HG03108 (cell line): ENCODE measurements around the gene CENPX.
"Not testable (repeated sequence)": the region's sequence is repeated elsewhere in the genome, so short reads cannot be mapped to it uniquely, and the experiment has no call there.

Experiments
- ATAC-seq: cut with Tn5 transposase; IDR thresholded peaks from one replicate; pipeline ENCODE4 v1.9.1; 2021; ENCODE audit warnings: moderate library complexity; ENCODE audit not compliant: unreplicated experiment

The CENPX gene

DNA sequence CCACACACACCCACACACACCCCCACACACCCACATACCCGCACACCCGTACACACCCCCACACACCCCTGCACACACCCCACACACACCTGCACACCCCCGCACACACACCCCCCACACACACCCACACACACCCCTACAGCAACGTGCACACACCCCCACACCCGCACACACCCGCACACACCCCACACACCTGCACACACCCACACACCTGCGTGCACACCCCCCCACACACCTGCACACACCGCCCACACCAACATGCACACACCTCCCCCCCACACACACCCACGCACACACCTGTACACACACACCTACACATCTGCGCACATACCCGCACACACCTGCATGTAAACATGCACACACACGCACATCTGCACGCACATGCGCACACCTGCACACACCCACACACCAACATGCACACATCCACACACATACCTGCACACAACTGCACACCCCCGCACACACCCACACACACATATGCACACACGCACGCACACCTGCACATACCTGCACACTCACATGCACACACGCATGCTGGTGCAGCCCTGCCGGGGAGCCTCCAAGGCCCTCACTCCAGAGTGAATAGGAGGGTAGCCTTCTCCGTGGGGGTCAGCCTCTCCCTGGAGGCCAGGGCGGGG lies 37.8 kb downstream of the CENPX start:
- ATAC-seq: no peak

DNA sequence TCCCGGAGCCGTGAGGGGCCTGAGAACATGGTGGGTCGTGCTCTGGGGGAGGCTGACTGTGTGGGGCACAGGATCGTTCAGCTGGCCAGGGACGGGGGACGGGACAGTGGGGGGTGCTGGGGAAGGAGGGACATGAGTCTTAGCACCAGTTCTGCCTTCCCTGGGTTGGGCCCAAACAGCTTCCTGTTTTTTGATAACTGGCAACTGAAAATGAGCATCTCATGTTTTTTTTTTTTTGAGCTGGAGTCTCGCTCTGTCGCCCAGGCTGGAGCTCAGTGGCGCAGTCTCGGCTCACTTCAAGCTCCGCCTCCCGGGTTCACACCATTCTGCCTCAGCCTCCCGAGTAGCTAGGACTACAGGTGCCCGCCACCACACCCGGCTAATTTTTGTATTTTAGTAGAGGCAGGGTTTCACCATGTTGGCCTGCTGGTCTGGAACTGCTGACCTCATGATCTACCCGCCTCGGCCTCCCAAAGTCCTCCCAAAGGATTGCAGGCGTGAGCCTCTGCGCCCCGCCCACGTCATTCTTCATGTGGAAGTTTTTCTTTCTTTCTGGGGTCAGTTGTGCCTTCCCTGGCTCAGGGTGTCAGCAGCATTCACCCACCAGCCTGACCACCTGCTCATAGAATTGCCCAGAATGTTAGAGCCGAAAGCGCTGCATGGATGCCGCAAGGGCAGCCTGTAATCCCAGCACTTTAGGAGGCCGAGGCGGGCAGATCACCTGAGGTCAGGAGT lies 38.9 kb downstream of the CENPX start:
- no peak for ATAC-seq

DNA sequence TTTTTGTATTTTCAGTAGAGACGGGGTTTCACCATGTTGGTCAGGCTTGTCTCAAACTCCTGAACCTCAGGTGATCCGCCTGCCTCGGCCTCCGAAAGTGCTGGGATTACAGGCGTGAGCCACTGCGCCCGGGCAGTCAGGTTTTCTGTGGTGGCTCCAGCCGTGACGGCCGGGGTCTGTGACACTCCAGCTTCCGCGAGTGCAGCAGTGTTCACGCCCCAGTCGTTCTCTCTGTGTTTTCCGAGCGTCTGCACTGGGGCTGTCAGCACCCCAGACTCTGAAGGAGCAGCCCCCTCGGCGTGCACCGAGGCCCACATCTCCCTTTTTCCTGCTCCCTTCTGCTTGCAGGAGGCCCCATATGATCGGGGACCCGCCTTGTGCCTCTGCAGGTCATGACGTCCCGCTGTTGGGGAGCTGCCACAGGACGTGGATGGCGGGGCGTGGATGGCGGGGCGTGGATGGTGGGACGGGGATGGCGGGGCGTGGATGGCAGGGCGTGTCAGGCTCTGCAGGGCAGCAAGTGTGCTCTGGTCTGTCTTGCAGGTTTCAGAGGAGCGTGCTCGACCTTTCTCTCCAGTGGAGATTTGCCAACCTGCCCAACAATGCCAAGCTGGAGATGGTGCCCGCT lies 39.6 kb downstream of the CENPX start:
- no peak for ATAC-seq

DNA sequence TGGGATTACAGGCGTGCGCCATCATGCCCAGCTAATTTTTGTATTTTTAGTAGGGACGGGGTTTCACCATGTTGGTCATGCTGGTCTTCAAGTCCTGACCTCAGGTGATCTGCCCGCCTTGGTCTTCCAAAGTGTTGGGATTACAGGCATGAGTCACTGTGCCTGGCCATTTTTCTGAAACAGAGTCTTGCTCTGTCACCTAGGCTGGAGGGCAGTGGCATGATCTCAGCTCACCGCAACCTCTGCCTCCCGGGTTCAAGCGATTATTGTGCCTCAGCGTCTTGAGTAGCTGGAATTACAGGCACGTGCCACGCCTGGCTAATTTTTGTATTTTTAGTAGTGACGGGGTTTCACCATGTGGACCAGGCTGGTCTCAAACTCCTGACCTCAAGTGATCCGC lies 41.2 kb downstream of the CENPX start:
- not testable (repeated sequence) for ATAC-seq

DNA sequence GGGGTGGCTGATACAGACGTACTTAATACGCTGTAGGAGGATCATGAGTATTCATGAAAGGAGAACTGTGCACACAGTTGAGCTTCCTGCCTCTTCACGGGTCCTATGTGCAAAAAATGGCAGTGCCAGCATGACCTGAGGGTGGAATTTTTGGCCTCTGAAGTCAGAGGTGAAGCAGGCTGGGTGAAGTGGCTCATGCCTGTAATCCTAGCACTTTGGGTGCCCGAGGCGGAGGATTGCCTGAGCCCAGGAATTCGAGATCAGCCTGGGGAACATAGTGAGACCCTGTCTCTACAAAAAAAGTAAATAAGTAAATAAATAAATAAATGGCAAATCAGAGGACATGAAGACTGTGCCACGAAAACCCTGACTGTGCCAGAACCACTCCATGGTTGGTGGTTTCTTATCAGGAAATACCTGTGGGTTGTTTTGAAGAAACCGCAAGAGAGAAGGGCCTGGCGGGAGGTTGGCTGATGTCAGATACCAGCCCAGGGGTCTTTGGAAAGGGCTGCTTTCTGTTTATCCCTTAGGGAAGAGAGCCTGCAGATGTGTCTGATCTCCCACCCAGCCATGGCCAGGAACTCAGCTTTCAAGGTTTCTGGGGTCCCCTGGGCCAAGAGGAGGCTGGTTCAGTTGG lies 41.9 kb downstream of the CENPX start:
- ATAC-seq: no peak

DNA sequence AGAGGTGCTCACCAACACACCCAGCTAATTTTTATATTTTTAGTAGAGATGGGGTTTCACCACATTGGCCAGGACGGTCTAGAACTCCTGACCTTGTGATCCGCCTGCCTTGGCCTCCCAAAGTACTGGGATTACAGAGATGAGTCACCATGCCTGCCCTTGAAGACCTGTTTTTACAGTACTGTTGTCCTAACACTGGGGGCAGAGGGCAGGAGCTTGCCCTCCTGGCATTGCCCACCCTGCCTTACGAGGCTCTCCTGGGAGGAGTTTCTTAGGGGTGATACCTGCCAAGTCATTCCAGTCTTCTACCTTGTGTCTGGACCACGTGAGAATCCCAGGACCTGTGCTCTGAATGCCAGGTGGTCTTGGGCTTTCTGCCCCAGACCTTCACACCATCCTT lies 42.6 kb downstream of the CENPX start:
- no peak for ATAC-seq

DNA sequence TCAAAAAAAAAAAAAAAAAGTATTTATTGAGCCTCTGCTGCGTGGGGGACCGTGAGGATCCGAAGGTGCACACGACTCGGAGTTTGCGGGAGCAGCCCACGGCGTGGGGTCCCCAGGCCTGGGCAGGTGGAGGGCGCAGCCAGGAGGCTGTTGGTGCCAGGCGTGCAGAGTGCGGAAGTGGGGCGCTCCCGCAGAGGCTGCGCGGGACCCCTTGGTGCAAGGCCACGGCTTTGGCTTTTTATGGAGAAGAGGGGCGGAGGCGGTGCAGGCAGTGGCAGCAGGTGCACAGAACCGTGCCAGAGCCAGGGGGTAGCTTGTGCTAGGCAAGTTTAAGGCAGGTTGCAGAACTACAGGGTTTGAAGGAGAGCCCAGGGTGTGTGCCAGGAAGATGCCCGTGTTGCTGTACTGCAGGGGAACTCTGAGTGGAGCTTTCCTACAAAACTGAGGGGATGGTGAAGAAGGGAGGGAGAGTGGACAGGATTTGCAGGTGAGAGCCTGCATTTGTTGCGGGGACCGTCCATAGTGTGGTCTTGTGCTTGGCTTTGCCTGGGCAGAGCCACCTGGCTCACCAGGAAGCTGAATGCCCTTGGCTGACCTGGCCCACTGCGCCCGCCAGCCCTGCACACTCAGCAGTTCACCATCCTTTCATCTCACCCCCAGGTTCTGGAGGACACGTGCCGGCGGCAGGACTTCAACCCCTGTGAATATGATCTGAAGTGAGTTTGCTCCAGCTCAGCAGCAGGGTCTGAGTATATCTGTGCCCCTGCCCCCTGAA lies 44.0 kb downstream of the CENPX start:
- no peak for ATAC-seq

DNA sequence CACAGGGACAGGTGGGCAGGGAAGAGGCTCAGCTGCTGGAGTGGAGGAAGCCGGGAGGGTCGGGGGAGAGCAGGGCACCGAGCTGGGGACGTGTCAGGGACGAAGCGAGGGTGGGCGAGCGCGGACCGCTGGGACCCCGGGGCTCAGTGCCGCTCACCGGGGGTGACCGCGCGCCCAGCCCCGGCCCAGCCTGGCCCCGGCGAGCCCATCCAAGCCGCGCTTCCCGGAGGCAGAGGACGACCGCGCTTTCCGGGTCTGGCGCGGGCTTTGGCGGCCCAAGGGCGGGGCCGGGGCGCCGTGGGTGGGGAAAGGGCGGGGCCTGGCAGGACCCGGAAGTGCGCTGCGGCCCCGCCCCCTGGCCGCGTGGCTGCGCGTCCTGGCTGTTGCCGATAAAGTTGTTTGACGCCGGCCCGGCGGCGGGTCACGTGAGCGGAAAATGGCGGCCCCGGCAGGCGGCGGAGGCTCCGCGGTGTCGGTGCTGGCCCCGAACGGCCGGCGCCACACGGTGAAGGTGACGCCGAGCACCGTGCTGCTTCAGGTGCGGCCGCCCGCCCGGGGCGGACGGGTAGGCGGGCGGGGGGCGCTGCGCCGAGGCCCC lies 45.4 kb downstream of the CENPX start, which contains the start of gene ASPSCR1:
TSS of gene ASPSCR1 (plus strand) at position 419 of the 598 bp plus-strand sequence. CDS start at position 437, 18 bp downstream.
- ATAC-seq: peak; percentile 77

DNA sequence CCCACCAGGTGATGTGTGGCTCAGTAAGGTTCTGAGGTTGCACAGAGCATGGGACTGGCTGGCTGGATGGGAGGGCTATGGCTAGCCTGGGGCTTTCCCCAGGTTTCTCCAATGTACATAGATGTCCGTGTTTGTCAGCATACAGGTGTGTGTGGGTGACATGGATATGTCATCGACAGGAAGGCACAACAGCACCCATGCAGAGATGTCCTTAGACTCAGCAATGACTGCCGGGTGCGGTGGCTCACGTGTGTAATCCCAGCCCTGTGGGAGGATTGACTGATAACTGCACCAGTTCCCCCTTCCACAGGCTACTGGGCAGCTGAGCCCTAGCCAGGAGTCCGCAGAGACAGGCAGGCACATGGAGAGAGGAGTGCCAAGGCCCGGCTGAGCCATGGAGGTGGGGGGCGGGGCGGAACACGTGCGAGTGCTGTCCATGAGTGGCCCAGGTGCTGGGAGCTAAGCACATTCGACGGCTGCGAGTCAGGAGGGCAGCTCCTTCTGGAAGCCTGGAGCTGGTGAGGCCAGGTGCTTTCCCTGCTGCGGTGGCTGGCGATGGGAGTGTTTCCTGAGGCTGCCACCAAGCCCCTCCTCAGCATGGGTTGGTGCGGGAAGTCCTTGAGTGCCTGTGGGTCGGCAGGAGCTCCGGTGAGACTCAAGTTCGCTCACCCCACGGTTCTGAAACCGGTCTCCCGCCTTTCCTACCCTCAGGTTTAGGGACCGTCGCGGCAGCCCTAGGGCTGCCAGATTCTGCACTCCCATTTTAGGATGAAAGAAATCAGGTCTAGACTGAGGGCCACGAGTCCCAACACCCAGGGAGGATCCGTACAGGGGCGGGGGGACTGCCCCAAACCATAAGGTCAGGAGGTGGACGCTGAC lies 46.1 kb downstream of the CENPX start:
- no peak for ATAC-seq

DNA sequence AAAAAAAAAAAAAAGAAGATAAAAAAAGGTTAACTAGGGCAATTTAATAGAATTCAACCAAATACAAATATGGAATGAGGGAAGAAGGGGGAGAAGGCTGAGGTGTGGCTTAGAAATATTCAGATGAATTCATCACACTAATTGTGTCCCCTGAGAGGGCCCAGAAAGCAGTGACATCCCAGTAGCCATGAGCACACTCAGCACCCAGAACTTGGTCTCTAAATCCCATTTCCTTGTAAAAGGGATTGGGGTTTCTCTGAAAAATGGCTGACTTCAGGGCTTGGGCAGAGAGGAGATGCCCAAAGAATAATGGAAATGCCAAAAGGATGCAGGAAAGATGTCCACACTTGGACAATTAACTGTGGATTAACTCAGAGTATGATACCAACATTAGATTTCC lies 49.2 kb downstream of the CENPX start:
- no peak for ATAC-seq

DNA sequence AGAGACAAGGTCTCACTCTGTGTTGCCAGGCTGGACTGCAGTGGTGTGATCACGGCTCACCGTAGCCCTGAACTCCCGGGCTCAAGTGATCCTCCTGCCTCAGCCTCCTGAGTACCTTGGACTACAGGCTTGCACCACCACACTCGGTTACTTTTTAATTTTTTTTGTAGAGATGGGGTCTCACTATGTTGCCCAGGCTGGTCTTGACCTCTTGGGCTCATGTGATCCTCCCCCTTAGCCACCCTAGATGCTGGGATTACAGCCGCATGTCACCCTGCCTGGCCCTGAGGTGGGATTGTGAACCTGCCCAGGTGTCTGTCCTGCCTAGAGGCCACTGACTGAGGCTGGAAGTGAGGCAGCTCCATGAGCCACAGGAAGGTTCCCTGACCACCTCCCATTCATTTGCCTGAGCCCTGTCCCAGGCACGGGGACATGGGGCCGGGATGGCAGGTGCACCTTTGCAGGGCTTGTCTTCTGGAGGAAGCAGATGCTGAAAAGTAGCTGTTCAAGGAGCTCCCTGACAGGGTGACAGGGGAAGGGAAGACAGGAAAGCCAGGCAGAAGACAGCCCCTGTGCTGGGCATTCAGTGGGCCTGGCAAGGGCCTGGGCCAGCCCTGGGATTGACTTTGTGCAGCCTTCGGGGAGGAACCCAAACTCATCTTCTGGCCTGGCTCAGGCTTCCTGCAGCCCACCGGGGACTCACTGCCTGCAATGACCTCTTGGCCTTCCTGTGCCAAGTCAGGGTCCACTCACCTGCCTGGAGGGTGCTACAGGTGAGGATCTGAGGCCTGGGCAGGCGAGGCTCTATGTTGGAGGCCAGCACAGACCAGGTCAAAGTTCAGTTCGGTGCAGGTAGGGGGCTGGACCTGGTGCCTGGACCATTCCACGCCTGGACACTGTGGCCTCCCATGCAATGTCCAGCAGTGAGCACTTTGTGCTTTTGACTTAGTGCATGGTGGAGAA lies 53.5 kb downstream of the CENPX start:
- ATAC-seq: no peak
